Smooth muscle cell (in vitro differentiated cells): Measurements from ENCODE around the gene HAUS8. TPM values are rescaled to one million over a fixed set of nuclear protein-coding genes. Genes with fewer than 3 reads are reported as not detected.

Source experiments
- DNase-seq: peaks from one replicate; lab custom pipeline; 2025; ENCODE audit not compliant: unreplicated experiment; lab: John Stamatoyannopoulos, UW
- H2AFZ ChIP-seq: fragments of 200-600 bp; sonication (generic); 2 replicates; pipeline ENCODE4 v1.6.0; 2016; ENCODE audit warnings: antibody characterized with exemption, low read depth, mild to moderate bottlenecking
- H3F3A ChIP-seq: fragments of 200-600 bp; sonication (generic); 2 replicates; pipeline ENCODE4 v1.6.0; 2017; ENCODE audit warnings: antibody characterized with exemption, low read depth
- H3K27ac ChIP-seq: fragments of 200-600 bp; sonication (generic); 2 replicates; pipeline ENCODE4 v1.5.1; 2016; ENCODE audit warnings: low read depth, mild to moderate bottlenecking
- H3K27me3 ChIP-seq: fragments of 200-600 bp; sonication (generic); 2 replicates; pipeline ENCODE4 v1.6.1; 2016; ENCODE audit warnings: low read depth, mild to moderate bottlenecking
- H3K36me3 ChIP-seq: fragments of 200-600 bp; sonication (generic); 2 replicates; pipeline ENCODE4 v1.5.1; 2016; ENCODE audit warnings: low read depth
- H3K4me1 ChIP-seq: fragments of 200-600 bp; sonication (generic); 2 replicates; pipeline ENCODE4 v1.5.1; 2016; ENCODE audit warnings: low read depth
- H3K4me2 ChIP-seq: fragments of 200-600 bp; sonication (generic); 2 replicates; pipeline ENCODE4 v1.6.0; 2016; ENCODE audit warnings: mild to moderate bottlenecking
- H3K4me3 ChIP-seq: fragments of 200-600 bp; sonication (generic); 2 replicates; pipeline ENCODE4 v1.5.1; 2016; ENCODE audit warnings: mild to moderate bottlenecking
- H3K79me2 ChIP-seq: fragments of 200-600 bp; sonication (generic); 2 replicates; pipeline ENCODE4 v1.6.0; 2016; ENCODE audit warnings: low read depth, mild to moderate bottlenecking
- H3K9ac ChIP-seq: fragments of 200-600 bp; sonication (generic); 2 replicates; pipeline ENCODE4 v1.6.0; 2016; ENCODE audit warnings: low read depth
- H3K9me3 ChIP-seq: fragments of 200-600 bp; sonication (generic); replicated peaks from 2 replicates; pipeline ENCODE4 v1.5.1; 2016; ENCODE audit warnings: low read depth
- H4K20me1 ChIP-seq: fragments of 200-600 bp; sonication (generic); 2 replicates; pipeline ENCODE4 v1.6.0; 2016; ENCODE audit warnings: low read depth
- CTCF ChIP-seq: fragments of 200-600 bp; sonication (generic); IDR thresholded peaks from 2 replicates; pipeline ENCODE4 v1.5.1; 2017; ENCODE audit warnings: borderline replicate concordance, mild to moderate bottlenecking, antibody characterized with exemption; ENCODE audit not compliant: insufficient read depth, poor library complexity, severe bottlenecking
- WGBS: methylation state at CpG from one replicate; pipeline ENCODE4 v1.1.7; 2016; ENCODE audit warnings: low lambda C conversion rate; 5-methylcytosine and 5-hydroxymethylcytosine counted together
- polyA plus RNA-seq: library from polyadenylated mRNA; unstranded; fragments of >200 nt; fragmentation: Nextera tagmentation; extraction: Ambion mirVana; gene quantifications from 2 replicates; pipeline ENCODE4 v1.2.1, GENCODE V29; 2016
- total RNA-seq: library from RNA; depleted of rRNA; stranded (reverse); fragments of >200 nt; gene quantifications from 2 replicates; pipeline ENCODE4 v1.2.3, GENCODE V29; 2014

HAUS8 gene
- total and polyA plus RNA-seq, 2 experiments from 2014 or later = 6.3 to 7.4 TPM

- no peak for TF ChIP-seq CTCF
- Histone ChIP-seq H3K4me1 (peaks cover 10% of the 10 kb centered on the region), H3K9ac (no peak overlapping the region), H3K36me3 (no peaks in the 10 kb centered on the region), H4K20me1 (peaks cover 32% of the 10 kb centered on the region), H3F3A (peaks cover 22% of the 10 kb centered on the region), H3K27me3 (no peaks in the 10 kb centered on the region), H3K4me3 (no peak overlapping the region), H3K79me2 (peaks cover 83% of the 10 kb centered on the region), H3K4me2 (no peak overlapping the region), H2AFZ (no peak overlapping the region), H3K27ac (no peak overlapping the region), H3K9me3 (no peaks in the 10 kb centered on the region)
- no peak for DNase-seq
- 84% methylated on average over 2 of the region's 2 CpGs for WGBS
These were observed 17.4 kb upstream of the HAUS8 start for GRCh38 chr19:17092696-17093095.

- peaks cover 31% of the 10 kb centered on the region for H4K20me1 ChIP-seq
- H2AFZ ChIP-seq = no peak overlapping the region
- H3K27ac ChIP-seq = peak overlapping the region; percentile 97
- peaks cover 8% of the 10 kb centered on the region for H3K4me1 ChIP-seq
- no peaks in the 10 kb centered on the region for H3K27me3 ChIP-seq
- no peak overlapping the region for H3K4me2 ChIP-seq
- no peak overlapping the region for H3K9ac ChIP-seq
- no peak overlapping the region for H3K4me3 ChIP-seq
- peaks cover 85% of the 10 kb centered on the region for H3K79me2 ChIP-seq
- peaks cover 25% of the 10 kb centered on the region for H3F3A ChIP-seq
- no peaks in the 10 kb centered on the region for H3K9me3 ChIP-seq
- no peak for DNase-seq
- TF ChIP-seq CTCF = no peak
- H3K36me3 ChIP-seq = no peaks in the 10 kb centered on the region
- WGBS = 82% methylated on average over 14 of the region's 15 CpGs
These were observed 16.6 kb upstream of the HAUS8 start for GRCh38 chr19:17091758-17092333.

GRCh38 chr19:17090583-17090982 is 15.3 kb upstream of the HAUS8 start:
- no peak overlapping the region for H3K4me3 ChIP-seq
- no peaks in the 10 kb centered on the region for H3K27me3 ChIP-seq

More at GRCh38 chr19:17090583-17090982, 15.3 kb upstream of the HAUS8 start:
- Histone ChIP-seq H3K36me3 (no peaks in the 10 kb centered on the region), H3K9ac (peak overlapping the region; percentile 86), H2AFZ (no peak overlapping the region), H3K27ac (peak overlapping the region; percentile 97), H3K4me2 (peak overlapping the region; percentile 71), H3K79me2 (peaks cover 85% of the 10 kb centered on the region), H3K9me3 (no peaks in the 10 kb centered on the region), H4K20me1 (peaks cover 43% of the 10 kb centered on the region), H3F3A (peaks cover 19% of the 10 kb centered on the region), H3K4me1 (peaks cover 8% of the 10 kb centered on the region)
- no peak for TF ChIP-seq CTCF
- no peak for DNase-seq
- WGBS = 80% methylated on average over 9 of the region's 9 CpGs
